Mesenchymal stem cell (in vitro differentiated cells and primary cell): ENCODE results near the gene RGL3.
A peak's percentile ranks its signal among the peaks of the same experiment; 100 is the strongest.

Source experiments
- DNase-seq: peaks from one replicate; pipeline ENCODE4 v3.0.0-alpha.2; 2013
- H2AFZ ChIP-seq: one replicate; pipeline ENCODE4 v1.6.1; 2013; ENCODE audit warnings: low read depth, mild to moderate bottlenecking, control low read depth, inconsistent platforms, low read length, moderate library complexity
- H2AK5ac ChIP-seq: 2 replicates; pipeline ENCODE4 v1.6.1; 2013; ENCODE audit warnings: low read length, moderate library complexity, mild to moderate bottlenecking, inconsistent platforms; ENCODE audit not compliant: severe bottlenecking
- H2BK120ac ChIP-seq: one replicate; pipeline ENCODE4 v1.6.1; 2013; ENCODE audit warnings: low read depth, mild to moderate bottlenecking, inconsistent platforms, low read length, moderate library complexity
- H2BK12ac ChIP-seq, 2 experiments: one replicate each; pipeline ENCODE4 v1.6.1; 2013; ENCODE audit warnings: inconsistent platforms in 2 of 2, low read length in 2 of 2, mild to moderate bottlenecking in 2 of 2, moderate library complexity in 2 of 2, control low read depth in 1 of 2
- H2BK15ac ChIP-seq: one replicate; pipeline ENCODE4 v1.6.1; 2013; ENCODE audit warnings: mild to moderate bottlenecking, low read depth, inconsistent platforms; ENCODE audit not compliant: poor library complexity, severe bottlenecking
- H2BK5ac ChIP-seq: 2 replicates; pipeline ENCODE4 v1.6.1; 2013; ENCODE audit warnings: low read depth, mild to moderate bottlenecking, low read length, control low read depth, inconsistent platforms; ENCODE audit not compliant: poor library complexity, severe bottlenecking
- H3K14ac ChIP-seq, 2 experiments: one replicate each; pipeline ENCODE4 v1.6.1; 2013; ENCODE audit warnings: inconsistent platforms in 2 of 2, low read length in 2 of 2, control low read depth in 1 of 2, mild to moderate bottlenecking in 1 of 2, moderate library complexity in 1 of 2
- H3K18ac ChIP-seq, 2 experiments: one replicate each; pipeline ENCODE4 v1.6.1; 2013; ENCODE audit warnings: inconsistent platforms in 2 of 2, low read length in 2 of 2, control low read depth in 1 of 2, low read depth in 1 of 2, mild to moderate bottlenecking in 1 of 2
- H3K23ac ChIP-seq, 2 experiments: one replicate each; pipeline ENCODE4 v1.6.1; 2013; ENCODE audit warnings: inconsistent platforms in 2 of 2, low read length in 2 of 2, mild to moderate bottlenecking in 2 of 2, moderate library complexity in 2 of 2, control low read depth in 1 of 2
- H3K27ac ChIP-seq: 2 replicates; pipeline ENCODE4 v1.5.1; 2013; ENCODE audit warnings: mild to moderate bottlenecking, moderate library complexity, low read length, control low read depth, inconsistent platforms; ENCODE audit not compliant: poor library complexity, severe bottlenecking
- H3K27me3 ChIP-seq, 2 experiments: 2 replicates each; pipeline versions ENCODE4 v1.6.1 to v1.7.0; 2013; ENCODE audit warnings: low read length in 2 of 2, mild to moderate bottlenecking in 2 of 2, moderate library complexity in 2 of 2, control low read depth in 1 of 2, inconsistent platforms in 1 of 2; ENCODE audit not compliant: control insufficient read depth in 1 of 2, insufficient read depth in 1 of 2
- H3K36me3 ChIP-seq, 2 experiments: 2 replicates each; pipeline versions ENCODE4 v1.6.1 to v1.7.0; 2013; ENCODE audit warnings: low read length in 2 of 2, control low read depth in 1 of 2, inconsistent platforms in 1 of 2, low read depth in 1 of 2, mild to moderate bottlenecking in 1 of 2; ENCODE audit not compliant: insufficient read depth in 2 of 2, control insufficient read depth in 1 of 2
- H3K4ac ChIP-seq, 2 experiments: one replicate each; pipeline ENCODE4 v1.6.1; 2013; ENCODE audit warnings: inconsistent platforms in 2 of 2, low read length in 2 of 2, mild to moderate bottlenecking in 2 of 2, moderate library complexity in 2 of 2, control low read depth in 1 of 2, low read depth in 1 of 2
- H3K4me1 ChIP-seq: 2 replicates; pipeline ENCODE4 v1.6.1; 2013; ENCODE audit warnings: low read depth, low read length, control low read depth; ENCODE audit not compliant: control insufficient read depth, insufficient read depth
- H3K4me2 ChIP-seq: 2 replicates; pipeline ENCODE4 v1.6.1; 2013; ENCODE audit warnings: low read length, mild to moderate bottlenecking, inconsistent platforms; ENCODE audit not compliant: poor library complexity, severe bottlenecking
- H3K4me3 ChIP-seq, 2 experiments: 2 replicates each; pipeline versions ENCODE4 v1.5.1 to v1.7.0; 2013; ENCODE audit warnings: low read length in 2 of 2, mild to moderate bottlenecking in 2 of 2, control low read depth in 1 of 2, low read depth in 1 of 2; ENCODE audit not compliant: insufficient read depth in 1 of 2
- H3K79me1 ChIP-seq: replicated peaks from 2 replicates; pipeline ENCODE4 v1.6.1; 2013; ENCODE audit warnings: mild to moderate bottlenecking, control low read depth, low read length, inconsistent platforms; ENCODE audit not compliant: poor library complexity, severe bottlenecking
- H3K9ac ChIP-seq: 2 replicates; pipeline ENCODE4 v1.7.0; 2013; ENCODE audit warnings: mild to moderate bottlenecking, low read length, moderate library complexity
- H3K9me3 ChIP-seq: 2 replicates; pipeline ENCODE4 v1.7.0; 2013; ENCODE audit warnings: mild to moderate bottlenecking, low read length; ENCODE audit not compliant: control insufficient read depth
- H4K8ac ChIP-seq: one replicate; pipeline ENCODE4 v1.6.1; 2013; ENCODE audit warnings: inconsistent platforms, mild to moderate bottlenecking, low read length, moderate library complexity
- H4K91ac ChIP-seq: one replicate; pipeline ENCODE4 v1.6.1; 2013; ENCODE audit warnings: mild to moderate bottlenecking, low read length, inconsistent platforms
- WGBS: methylation state at CpG from one replicate; pipeline ENCODE4 v1.1.7; 2013; ENCODE audit warnings: mixed read lengths; 5-methylcytosine and 5-hydroxymethylcytosine counted together

The RGL3 gene

GRCh38 chr19:11448410-11448809, 29.3 kb upstream of the RGL3 start:
- Histone ChIP-seq H2BK5ac (no peak overlapping the region), H3K18ac (no peak overlapping the region), H4K91ac (no peak overlapping the region), H2AK5ac (no peak overlapping the region), H3K36me3 (peaks cover 54 to 80% of the 10 kb centered on the region in 2 experiments), H3K27ac (no peak overlapping the region), H3K4me1 (peaks cover 8% of the 10 kb centered on the region), H4K8ac (no peak overlapping the region), H3K9me3 (no peaks in the 10 kb centered on the region), H3K4ac (no peak overlapping the region), H2AFZ (no peak overlapping the region), H3K23ac (no peak overlapping the region), H3K27me3 (no peaks in the 10 kb centered on the region), H3K4me2 (no peak overlapping the region), H3K9ac (no peak overlapping the region), H2BK12ac (no peak overlapping the region), H3K79me1 (peaks cover 29% of the 10 kb centered on the region), H3K4me3 (no peak overlapping the region), H3K14ac (no peak overlapping the region), H2BK15ac (no peak overlapping the region), H2BK120ac (no peak overlapping the region)
- DNase-seq, result no peak
- 96% methylated on average over 13 of the region's 13 CpGs for WGBS

GRCh38 chr19:11447347-11448262, 28.5 kb upstream of the RGL3 start:
- Histone ChIP-seq H4K8ac (no peak overlapping the region), H2BK12ac (no peak overlapping the region), H3K18ac (no peak overlapping the region), H3K4me2 (no peak overlapping the region), H3K9me3 (no peaks in the 10 kb centered on the region), H3K4ac (no peak overlapping the region), H3K36me3 (peaks cover 54 to 78% of the 10 kb centered on the region in 2 experiments), H3K4me1 (peaks cover 8% of the 10 kb centered on the region), H2AFZ (no peak overlapping the region), H3K27ac (no peak overlapping the region), H4K91ac (no peak overlapping the region), H3K23ac (no peak overlapping the region), H3K14ac (no peak overlapping the region), H3K27me3 (no peaks in the 10 kb centered on the region), H2AK5ac (no peak overlapping the region), H3K4me3 (no peak overlapping the region), H2BK15ac (no peak overlapping the region), H3K79me1 (peaks cover 29% of the 10 kb centered on the region), H2BK120ac (no peak overlapping the region), H3K9ac (no peak overlapping the region), H2BK5ac (no peak overlapping the region)
- no peak for DNase-seq
- 97% methylated on average over 35 of the region's 35 CpGs for WGBS

GRCh38 chr19:11446652-11447301, 27.7 kb upstream of the RGL3 start:
- Histone ChIP-seq H3K4ac (no peak overlapping the region), H3K27ac (no peak overlapping the region), H3K14ac (no peak overlapping the region), H3K18ac (no peak overlapping the region), H2BK15ac (no peak overlapping the region), H2BK120ac (no peak overlapping the region), H3K4me3 (no peak overlapping the region), H2AK5ac (no peak overlapping the region), H3K9ac (no peak overlapping the region), H3K36me3 (peaks cover 62 to 86% of the 10 kb centered on the region in 2 experiments), H3K9me3 (no peaks in the 10 kb centered on the region), H4K8ac (peak overlapping the region; percentile 48), H3K4me2 (no peak overlapping the region), H3K4me1 (peaks cover 8% of the 10 kb centered on the region), H3K23ac (no peak overlapping the region), H2AFZ (no peak overlapping the region), H3K27me3 (no peaks in the 10 kb centered on the region), H2BK12ac (no peak overlapping the region), H4K91ac (peak overlapping the region; percentile 34), H3K79me1 (peaks cover 36% of the 10 kb centered on the region), H2BK5ac (no peak overlapping the region)
- 73% methylated on average over 12 of the region's 23 CpGs for WGBS
- peak; percentile 40 for DNase-seq

GRCh38 chr19:11446271-11446651, 27.1 kb upstream of the RGL3 start:
- no peak overlapping the region for H3K23ac ChIP-seq
- H3K9ac ChIP-seq, result no peak overlapping the region
- no peaks in the 10 kb centered on the region for H3K9me3 ChIP-seq
- no peak overlapping the region for H2BK15ac ChIP-seq
- no peak overlapping the region for H3K4me2 ChIP-seq
- peaks cover 41% of the 10 kb centered on the region for H3K79me1 ChIP-seq
- no peak overlapping the region for H3K4ac ChIP-seq
- no peak overlapping the region for H2BK120ac ChIP-seq
- no peak overlapping the region for H3K4me3 ChIP-seq
- H3K14ac ChIP-seq, result no peak overlapping the region
- no peak overlapping the region for H3K18ac ChIP-seq
- DNase-seq, result no peak
- no peak overlapping the region for H2BK12ac ChIP-seq
- no peak overlapping the region for H2AK5ac ChIP-seq
- H3K27me3 ChIP-seq, result no peaks in the 10 kb centered on the region
- H2BK5ac ChIP-seq, result no peak overlapping the region
- H4K8ac ChIP-seq, result no peak overlapping the region
- H3K4me1 ChIP-seq, result peaks cover 4% of the 10 kb centered on the region
- H2AFZ ChIP-seq, result no peak overlapping the region
- 92% methylated on average over 14 of the region's 14 CpGs for WGBS
- no peak overlapping the region for H4K91ac ChIP-seq
- H3K36me3 ChIP-seq, result peaks cover 67 to 91% of the 10 kb centered on the region in 2 experiments
- H3K27ac ChIP-seq, result no peak overlapping the region
